Measurements from ENCODE around the gene GPX2.
A peak's percentile ranks its signal among the peaks of the same experiment; 100 is the strongest.

The GPX2 gene

DNA sequence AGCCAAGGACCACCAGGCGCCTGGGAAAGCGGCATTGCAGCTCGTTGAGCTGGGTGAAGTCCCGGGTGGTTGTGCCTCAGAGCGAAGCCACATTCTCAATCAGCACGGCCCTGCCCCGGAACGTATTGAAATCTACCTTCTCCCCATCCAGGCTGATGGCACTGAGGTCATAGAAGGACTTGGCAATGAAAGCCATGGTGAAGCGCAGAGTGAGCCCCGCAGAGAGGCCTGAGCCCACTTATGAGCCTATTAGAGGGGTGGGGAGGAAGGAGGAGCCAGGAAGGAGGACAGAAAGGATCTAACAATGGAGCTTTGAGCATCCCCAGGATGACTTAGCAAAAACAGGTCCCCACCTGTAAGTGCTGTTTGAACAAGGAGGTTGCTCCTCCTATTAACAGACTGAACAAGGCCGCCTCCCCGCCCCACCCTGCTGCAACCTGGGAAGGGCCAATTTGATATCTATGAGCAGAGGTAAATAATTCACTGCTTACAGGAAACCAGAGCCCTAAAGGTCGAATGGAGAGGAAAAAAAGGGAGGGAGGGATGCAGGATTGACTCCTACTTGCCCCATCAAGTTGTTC, at the start of gene GPX2:
Gene GPX2, minus strand, starts transcription at position 215 of the 581 bp plus-strand sequence. Its CDS starts 19 bp downstream, at position 196.
- no peak for DNase-seq (ENCODE audit: low read depth)

DNA sequence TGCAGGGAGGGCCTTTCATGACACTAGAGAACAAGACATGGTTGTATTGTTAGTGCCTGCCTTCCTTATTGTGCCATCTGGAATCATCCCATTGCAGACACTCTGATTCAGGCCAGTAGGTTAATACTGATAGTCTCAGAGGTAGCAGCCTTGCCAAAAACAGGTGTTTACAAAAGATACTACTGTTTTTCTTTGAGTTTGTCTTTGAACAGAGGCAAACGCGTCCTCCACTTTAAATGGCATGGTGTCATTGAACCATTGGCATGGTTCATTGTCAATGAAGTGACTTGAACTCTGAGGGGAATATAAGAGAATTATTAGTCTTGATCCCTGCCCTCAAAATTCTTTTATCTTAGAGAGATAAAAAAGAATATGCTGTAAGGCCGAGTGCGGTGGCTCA, 48.4 kb upstream of the GPX2 start:
- DNase-seq (ENCODE audit: low read depth) = no peak

DNA sequence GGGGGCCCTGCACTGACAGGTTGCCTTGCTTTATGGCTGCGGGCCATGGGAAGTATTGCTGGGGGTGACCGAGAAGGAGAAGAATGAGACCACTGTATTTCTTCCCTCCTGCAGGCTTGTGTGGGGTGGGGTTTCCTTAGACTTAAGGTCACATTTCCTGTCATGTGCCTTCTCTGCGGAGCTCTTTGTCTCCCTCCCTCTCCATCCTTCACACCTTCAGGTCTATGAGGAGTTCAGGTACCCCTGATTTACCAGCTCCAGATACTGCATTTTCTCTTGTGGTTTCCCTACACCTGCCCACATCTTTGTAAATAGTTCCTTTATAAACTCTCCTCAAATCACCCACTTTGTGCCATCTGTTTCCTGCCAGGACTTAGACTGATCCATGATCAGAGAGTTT, 47.8 kb upstream of the GPX2 start:
- DNase-seq (ENCODE audit: low read depth) = no peak

DNA sequence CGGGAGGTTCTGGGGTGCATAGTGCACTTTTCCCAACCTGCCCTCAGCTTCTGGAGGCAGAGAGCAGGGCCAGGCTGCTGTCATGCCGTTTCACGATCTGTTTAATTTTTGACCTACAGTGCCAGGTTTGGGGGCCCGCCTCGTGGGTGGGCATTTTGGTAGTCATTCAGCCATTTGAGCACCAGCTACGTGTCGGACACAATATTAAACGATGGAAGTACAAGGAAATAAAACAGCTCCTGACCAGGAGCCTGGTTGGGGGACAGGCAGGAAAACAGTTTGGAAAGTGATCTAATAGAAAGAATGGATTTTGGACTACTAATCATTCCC, 44.9 kb upstream of the GPX2 start:
- DNase-seq (ENCODE audit: low read depth) = no peak

DNA sequence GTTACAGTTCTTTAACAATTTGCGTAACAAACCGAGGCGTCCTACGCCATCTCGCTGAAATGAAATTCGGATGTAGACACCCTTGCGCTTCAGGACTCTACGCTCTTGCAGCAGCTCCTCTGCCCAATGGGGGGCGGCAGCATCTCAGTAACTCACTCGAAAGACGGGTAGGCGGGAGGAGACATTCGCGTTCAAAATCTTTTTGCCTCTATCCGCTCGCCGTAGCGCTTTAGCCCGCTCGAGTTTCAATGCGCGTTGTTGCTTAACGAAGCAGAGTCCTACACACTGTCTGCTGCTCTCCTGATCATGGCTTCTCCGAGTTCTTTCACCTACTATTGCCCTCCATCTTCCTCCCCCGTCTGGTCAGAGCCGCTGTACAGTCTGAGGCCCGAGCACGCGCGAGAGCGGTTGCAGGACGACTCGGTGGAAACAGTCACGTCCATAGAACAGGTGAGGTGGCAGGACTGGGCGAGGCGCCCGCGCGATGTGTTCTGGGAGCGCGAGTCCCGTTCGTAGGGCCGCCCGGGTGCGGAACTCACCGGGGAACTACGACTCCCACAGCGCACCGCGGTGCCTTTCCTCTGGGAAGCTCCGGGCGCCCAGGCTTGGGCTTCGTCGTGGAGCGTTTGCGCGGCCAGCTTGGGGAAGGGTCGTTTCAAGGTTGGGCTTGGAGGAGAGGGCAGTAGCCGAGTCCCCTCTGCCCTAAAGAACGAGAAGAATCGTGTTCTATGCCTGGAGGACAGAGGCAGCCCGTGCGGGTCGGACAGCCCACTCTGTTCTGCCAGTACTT, 44.3 kb upstream of the GPX2 start, which contains the start of gene FNTB:
Gene FNTB, plus strand, starts transcription at position 248 of the 790 bp plus-strand sequence. Its CDS starts 59 bp downstream, at position 307.
- peak; percentile 85 for DNase-seq (ENCODE audit: low read depth)

DNA sequence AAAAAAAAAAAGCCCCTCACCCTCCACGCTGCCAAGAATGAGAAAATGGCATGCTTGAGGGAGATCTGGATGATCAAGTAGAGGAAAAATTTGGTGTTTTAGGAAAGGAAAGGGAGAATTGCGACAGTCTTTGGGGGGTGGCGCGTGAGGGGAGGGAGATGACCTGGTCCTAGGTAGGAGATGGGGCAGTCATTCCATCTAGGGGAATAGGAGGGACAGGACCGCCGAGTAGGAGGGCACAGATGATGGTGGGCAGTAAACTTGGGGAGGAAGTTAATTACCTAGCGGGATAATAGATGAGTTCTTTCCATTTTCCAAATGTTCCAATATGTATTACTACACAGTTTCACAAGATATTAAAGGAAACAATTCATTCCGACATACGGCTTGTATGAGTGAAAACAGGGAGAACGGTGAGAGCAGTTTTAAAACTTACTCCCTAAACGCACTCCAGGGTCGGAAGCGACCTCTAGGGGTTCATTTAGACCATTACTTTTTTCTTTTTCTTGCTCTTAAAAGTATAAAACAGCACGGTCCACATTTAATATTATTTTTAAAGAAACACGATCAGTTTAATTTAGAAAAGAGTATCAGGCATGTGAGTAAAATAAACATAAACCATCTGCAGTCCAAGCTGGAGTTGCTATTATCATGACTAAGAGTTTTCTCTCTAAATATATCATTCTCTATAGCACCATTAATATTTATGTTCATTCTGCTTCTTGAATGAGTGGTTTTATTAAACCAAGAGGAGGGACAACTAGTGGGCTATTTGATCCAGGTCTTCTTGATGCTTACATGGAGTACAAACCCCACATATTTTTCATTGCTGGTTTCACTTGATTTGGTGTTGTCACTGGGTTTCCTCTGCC, 41.1 kb upstream of the GPX2 start:
- DNase-seq (ENCODE audit: low read depth) = no peak

DNA sequence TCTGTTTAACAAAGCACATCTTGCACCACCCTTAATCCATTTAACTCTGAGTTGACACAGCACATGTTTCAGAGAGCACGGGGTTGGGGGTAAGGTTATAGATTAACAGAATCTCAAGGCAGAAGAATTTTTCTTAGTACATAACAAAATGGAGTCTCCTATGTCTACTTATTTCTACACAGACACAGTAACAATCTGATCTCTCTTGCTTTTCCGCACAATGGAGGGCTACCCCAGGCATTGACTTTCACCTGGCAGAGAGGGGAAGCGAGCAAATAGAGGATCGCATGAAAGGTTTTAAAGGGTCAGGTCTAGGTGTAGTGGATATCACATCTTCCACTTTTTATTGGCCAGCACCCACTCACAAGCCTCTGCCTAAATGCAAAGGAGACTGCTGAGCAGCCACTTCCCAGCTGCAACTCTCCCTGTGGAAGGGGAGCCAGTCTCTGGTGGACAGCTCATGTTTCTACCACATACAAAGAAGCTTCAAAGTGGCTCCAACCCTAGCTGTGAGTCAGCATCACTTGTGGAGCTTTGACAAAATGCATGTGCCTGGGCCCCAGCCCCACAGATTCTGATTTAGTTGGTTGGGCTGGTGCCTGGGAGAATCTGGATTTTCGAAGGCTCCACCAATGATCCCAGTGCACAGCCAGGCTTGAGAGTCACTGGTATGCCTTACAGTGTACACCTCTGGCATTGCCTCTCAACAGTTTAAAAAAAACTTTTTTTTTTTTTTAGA, 37.0 kb upstream of the GPX2 start:
- no peak for DNase-seq (ENCODE audit: low read depth)

DNA sequence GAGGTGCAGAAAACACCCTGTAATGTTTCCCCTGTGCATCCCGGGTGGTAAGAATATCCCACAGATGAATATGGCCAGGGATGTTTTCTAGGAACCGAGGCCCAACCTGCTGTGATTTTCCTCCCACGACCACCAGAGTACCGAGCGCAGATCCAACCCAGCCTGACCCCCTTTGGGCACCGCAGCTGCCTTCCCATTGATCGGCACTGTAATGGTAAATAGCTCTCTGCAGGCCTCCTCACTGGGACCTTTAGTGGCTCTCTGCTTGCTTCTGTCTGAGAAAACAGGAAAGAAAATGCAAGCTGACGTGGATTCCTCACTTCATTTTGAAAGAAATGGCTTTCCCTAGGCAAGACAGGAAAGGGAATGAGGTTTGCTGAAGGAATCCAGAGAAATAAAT, 32.0 kb upstream of the GPX2 start:
- no peak for DNase-seq (ENCODE audit: low read depth)

DNA sequence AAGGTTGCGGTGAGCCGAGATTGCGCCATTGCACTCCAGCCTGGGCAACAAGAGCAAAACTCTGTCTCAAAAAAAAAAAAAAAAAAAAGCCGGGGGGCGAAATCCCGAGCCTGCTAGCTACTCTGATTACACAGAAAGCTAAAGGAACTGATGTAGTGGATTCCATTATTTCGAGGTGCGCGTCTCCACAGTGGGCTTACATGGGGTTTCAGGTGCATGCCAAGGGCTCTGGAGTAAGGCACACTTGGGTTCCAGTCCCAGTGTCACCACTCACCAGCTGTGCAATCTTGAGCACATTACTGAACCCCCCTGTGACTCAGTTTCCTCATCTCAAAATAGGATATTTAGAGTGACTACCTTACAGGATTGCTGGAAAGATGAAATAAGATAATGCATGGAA, 31.3 kb upstream of the GPX2 start:
- DNase-seq (ENCODE audit: low read depth) = no peak

DNA sequence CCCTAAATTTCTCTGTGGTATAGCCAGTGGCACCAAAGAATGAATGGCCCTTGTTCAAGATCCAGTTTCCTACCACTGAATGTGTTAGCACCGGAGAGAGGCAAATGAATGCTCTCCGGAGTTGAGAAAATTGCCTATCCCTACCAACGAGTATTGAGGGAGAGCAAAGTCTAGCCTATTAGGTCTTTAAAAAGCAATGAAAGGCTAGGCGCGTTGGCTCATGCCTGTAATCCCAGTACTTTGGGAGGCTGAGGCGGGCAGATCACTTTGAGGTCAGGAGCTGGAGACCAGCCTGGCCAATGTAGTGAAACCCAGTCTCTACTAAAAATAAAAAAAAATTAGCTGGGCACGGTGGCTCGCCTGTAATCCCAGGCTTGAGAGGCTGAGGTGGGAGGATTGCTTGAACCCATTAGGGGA, 30.5 kb upstream of the GPX2 start:
- no peak for DNase-seq (ENCODE audit: low read depth)

DNA sequence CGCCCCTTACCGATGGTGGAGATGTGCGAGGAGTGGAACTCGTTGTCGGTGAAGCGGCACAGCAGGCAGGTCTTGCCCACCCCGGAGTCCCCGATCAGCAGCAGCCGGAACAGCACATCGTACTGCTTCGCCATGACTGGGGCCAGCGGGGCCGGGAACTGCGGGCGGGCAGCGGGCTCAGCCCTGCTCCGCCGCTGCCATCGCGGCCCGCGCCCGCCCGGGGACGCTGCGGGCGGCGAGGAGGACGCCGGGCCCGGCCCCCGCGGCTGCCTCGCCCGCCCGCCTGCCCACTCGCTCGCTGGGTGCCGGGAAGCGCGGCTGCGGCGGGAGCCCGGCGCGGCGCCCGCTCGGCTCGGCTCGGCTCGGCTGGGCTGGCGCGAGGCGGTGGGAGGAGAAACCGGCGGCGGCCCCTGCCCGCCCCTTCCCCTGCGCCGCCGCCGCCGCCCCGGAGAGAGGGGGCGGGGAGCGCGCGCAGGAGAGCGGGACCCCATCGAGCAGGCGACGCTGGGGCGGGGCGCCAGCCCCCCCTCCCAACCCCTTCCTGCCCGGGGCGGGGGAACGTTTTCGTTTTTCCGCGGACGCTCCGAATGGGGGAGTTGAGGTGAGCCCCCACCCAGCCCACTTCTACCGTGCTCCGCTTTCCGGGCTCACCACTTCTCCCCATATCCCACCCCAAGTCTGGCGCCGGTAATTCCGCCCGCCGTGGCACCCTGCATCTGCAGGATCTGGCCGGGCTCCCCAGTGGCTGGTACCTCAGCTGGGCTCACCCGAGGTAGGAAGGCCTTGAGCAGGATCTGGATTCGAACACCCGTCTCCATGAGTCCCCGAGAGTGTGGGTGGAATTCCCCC, 29.6 kb upstream of the GPX2 start, which contains the start of gene RAB15:
Gene RAB15, minus strand, starts transcription at position 394 of the 849 bp plus-strand sequence. Its CDS starts 260 bp downstream, at position 134.
- peak; percentile 24 for DNase-seq (ENCODE audit: low read depth)

DNA sequence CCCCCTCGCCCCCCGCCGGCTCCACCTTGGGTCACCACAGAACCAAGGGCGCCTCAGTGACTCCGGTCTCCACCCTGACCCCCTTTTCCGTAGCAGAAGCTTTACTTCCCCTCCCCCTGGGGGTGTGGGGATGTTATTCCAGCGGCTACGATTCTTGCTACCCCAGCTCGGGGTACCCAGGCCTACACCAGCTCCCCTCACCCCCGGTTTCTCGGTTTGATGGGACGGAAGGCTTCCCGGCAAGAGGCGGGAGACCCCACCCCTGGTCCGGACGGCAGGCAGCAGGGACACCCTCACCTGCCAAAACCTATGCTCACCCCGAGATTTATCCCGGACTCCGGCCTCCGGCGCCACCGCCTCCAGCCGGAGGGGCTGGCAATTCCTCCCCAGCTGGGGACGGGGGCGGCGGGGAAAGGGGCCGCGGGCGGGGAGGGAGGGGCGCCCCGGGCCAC, 29.0 kb upstream of the GPX2 start:
- DNase-seq (ENCODE audit: low read depth) = no peak

DNA sequence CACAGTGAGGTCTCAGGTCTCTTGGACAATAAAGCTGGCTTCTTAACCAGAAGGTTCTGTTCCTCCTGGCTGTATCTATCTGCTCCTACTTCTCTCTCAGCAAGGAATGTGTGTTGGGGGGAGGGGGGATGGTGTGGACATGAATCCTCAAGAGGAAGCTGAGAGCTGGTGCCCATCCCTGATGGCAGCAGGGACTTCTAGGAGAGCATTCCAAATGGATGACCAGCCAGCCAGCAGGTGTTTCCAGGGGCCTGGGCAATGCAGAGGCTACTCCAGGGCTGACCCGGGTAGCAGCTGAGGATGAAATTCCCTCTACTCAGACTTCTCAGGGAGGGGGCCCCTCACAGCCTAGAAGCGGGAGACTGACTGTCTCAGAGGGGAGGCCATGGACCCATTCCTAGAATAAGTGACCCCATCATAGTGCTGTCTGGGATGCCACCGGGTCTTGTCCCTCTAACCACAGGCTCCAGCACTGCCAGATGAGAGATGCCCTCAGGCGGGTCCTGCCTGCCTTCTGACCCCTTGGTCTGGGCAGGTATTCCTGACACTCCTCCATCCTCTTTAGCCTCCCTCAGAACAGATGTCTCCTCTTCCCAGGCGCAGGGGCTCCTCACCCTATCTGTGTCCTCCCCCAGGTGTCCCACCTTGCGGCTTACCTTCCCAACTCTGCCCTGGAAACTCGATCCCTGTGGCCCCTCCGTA, 28.4 kb upstream of the GPX2 start:
- DNase-seq (ENCODE audit: low read depth) = no peak

DNA sequence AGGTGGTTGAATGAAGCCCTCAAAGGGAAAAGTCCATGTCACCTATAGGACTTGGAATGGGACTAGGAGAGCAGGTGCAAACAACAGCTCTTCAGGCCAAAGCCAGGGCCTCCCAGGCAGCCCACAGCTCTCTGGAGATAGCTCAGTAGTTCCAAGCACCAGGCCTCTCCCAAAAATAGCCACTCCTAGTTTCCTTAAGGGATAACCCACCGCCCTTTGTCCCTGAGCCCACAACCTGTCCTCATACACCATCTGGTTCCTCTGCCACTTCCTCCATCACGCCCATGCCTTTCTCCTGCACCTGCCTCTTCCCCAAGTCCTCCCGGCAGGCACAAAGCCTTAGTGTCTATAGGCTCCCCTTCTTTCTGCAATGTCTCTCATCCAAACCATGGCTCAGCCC, 27.5 kb upstream of the GPX2 start:
- no peak for DNase-seq (ENCODE audit: low read depth)

DNA sequence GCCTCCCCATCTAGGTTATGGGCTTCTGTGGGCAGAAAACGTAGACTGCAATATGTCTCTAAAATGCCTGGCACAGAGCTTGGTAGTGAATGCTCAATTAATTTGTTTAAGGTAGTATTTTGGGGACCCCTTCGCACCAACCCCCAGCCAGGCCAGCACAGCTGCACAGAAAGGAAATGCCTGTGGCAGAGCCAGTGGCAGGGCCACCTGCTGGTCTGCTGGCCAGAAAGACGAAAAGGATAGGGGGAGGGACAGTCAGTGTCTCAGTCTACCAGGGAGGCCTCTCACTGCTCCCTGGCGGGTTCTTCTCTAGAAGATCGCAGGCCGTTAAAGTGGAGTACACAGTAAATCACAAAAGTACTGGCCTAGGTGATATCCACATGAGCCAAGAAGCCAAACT, 26.1 kb upstream of the GPX2 start:
- no peak for DNase-seq (ENCODE audit: low read depth)

DNA sequence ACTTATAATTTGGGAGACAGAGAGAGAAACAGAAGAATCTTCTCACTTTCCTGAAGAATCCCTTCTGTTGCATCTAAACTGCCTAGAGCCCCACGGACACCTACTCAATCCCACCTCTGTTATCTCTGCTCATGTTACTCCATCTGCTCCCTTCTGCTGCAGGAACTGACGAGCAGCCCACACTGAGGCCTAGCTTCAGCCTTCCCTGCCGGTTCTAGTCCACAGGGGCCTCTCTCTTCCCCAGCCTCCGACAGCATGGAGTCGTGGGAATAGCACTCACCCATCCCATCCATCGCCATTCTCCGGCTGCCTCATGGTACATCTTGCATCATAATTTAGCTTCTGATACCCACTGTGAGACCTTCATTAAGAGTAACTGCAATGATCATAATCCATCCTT, 25.6 kb upstream of the GPX2 start:
- no peak for DNase-seq (ENCODE audit: low read depth)

DNA sequence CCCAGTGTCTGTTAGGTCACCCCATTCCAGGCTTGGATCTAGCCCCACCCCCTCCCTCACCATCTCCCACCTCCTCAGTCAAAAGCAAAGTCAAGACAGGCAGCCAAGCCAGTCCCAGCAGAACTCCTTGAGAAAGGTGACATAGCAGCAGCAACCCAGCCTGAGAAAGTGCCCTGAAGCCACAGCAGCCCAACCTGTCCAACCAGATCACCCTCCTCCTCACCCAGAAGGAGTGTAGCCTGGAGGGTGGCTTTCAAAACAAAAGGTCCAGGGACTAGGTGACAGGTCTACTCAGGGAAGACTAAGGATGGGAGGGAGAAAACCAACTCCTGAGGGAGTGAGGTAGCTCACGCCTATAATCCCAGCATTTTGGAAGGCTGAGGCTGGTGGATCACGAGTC, 24.4 kb upstream of the GPX2 start:
- no peak for DNase-seq (ENCODE audit: low read depth)

DNA sequence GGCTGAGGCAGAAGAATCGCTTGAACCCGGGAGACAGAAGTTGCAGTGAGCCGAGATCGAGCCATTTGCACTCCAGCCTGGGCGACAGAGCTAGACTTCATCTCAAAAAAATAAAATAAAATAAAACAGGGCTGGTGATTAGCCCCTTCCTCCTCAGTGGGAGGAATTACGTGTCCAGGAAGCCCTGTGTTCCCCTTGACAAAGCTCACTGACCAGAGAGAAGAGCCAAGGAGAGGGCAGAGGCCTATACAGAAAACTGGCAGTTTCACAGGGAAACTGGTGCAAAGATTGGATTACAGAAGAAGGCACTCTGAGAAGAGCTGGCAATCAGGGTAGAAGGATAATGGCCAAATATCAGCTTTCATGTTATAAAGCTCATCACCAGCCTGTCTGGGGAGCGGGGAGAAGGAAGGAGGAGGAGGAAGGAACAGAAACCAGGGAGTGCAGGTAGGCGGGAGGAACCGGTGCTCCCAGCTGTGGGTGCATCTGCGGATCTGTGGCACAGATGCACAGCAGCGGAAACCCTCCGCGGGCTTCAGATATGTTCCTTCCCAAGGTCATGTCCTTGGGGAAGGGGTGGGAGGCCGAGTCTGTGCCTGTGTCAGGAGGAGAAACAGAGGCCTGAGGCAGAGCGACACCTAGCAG, 22.9 kb upstream of the GPX2 start:
- DNase-seq (ENCODE audit: low read depth) = no peak

DNA sequence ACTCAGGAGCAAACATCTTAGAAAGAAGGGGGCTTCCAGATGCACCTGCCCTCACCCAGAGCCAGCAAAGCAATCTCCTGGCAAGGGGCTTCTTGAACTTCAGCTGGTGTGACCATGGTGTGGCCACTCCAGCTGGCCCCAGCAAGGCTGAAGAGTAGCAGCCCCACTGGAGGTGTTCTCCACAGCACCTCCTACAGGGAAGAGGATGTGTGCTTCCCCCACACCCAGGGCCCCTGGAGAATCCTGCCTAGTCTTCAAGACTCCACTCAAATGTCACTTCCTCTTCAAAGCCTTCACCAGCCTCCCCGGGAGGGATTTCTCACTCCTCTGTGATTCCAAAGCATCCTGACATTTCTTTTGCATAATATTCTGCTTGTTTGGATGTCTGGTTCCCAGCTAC, 21.1 kb upstream of the GPX2 start:
- no peak for DNase-seq (ENCODE audit: low read depth)

DNA sequence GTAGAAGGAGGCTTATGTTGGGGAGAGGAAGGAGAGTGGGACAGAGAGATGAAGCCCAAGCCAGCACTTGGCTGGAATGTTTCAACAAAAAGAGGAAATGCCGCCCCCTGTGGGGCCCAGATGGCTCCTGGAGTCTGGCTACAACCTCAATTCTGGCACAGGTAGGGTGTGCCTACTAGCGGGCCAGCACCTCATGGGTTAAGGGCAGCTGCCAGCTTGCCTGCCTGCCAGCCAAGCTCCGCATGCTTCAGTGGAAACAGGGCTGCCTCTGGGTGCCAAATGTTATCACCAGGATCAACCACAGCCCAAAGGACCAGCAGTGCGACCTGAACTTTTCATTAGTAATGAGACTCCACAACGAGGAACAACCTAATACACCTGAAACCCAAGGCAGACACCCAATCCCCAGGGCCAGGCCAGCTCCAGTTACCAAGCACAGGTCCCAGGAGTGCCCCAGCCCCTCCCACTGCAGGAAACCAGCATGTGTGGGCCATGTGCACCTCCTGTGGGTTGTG, 18.3 kb upstream of the GPX2 start:
- DNase-seq (ENCODE audit: low read depth) = no peak
